ENCODE results near the gene VPS41. TPM values are rescaled to one million over a fixed set of nuclear protein-coding genes. Genes with fewer than 3 reads are reported as not detected.
"Not testable (repeated sequence)": the region's sequence is repeated elsewhere in the genome, so short reads cannot be mapped to it uniquely, and the experiment has no call there.

VPS41 gene
- total RNA-seq, result 37.4 TPM
- long read RNA-seq, full-length matches to known transcripts, result 46 of 51 reads
- long read RNA-seq, partial matches to known transcripts, result 2 of 51 reads
- long read RNA-seq, other reads (novel, unspliced or antisense), result 3 of 51 reads

DNA sequence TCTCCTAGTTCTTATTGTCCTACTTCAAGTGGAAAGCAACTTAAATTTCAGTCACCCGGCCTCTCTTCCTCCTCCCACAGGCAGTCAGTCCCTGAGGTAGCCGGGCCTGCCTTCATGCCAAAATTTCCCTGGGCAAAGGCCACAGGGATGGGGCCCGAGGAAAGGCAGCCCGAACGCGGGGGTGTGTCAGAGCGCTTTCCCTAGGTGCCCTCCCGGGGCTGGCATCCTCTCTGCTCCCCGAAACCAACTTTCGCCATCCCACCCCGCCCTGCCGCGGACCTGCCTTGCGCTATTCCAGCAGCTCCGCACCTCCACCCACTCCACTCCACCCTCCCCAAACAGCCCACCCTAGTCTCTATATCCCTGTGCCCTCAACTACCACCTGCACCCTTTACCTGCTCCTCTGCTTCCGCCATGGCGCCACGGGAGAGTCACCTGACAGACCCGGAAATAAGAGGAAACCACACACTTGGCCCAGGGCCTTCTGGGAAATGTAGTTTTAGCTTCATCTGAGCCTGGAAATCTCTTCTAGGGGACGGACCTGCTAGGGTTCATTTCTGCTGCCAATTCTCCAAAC is at the start of gene VPS41:
VPS41 (minus strand) TSS at position 433 of the 577 bp plus-strand sequence; CDS start at position 416, 17 bp downstream.
- intact Hi-C loops (cut with DNase I), result no loop called here
- ATAC-seq (ENCODE audit: poor library complexity) (peak; percentile 99), DNase-seq (peak; percentile 79)

GRCh38 chr7:38955892-38956291 is 46.9 kb upstream of the VPS41 start:
- no peak for ATAC-seq (ENCODE audit: poor library complexity)
- intact Hi-C loops (cut with DNase I), result no loop called here

GRCh38 chr7:38953971-38954370 is 45.0 kb upstream of the VPS41 start:
- no peak for DNase-seq
- intact Hi-C loops (cut with DNase I), result no loop called here
- ATAC-seq (ENCODE audit: poor library complexity), result no peak

More at GRCh38 chr7:38955892-38956291, 46.9 kb upstream of the VPS41 start:
- no peak for DNase-seq

DNA sequence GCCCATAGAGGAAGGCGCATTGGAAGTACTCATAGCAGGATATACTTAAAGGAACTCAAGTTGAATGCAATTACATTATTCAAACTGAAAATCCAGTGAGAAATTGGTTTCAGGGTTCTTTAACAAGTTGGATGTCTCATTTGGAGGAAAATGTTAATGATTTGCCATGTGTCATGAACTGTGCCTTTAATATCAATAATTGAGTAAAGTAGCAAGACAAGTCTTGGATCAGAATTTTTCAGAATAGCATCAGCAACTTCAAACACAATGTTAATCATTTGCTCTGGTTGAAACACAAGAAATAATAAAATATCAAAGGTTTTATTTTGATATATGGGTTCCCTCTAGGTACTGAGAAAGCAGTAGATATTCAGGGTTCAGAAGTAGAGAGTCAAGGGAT is 44.2 kb upstream of the VPS41 start:
- intact Hi-C loops (cut with DNase I), result no loop called here
- DNase-seq (no peak), ATAC-seq (ENCODE audit: poor library complexity) (no peak)

DNA sequence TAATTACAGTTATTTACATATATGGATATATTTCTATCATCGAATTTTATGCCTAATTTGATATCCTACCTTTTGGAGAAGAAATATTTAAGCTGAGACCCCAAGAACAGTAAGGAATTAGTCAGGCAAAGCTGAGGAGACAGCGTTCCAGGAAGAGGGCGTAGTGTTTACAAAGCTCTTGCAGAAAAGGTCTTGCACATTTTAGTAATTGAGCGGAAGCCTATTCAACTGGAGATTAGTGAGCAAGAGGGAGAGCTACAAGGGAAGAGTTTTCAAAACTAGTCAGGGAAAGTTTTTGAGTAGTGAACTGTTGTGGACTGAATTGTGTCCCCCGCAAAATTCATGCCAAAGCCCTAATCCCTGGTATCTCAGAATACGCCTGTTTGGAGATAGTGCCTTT is 42.2 kb upstream of the VPS41 start:
- ATAC-seq (ENCODE audit: poor library complexity), result no peak
- intact Hi-C loops (cut with DNase I), result no loop called here
- no peak for DNase-seq

- DNase-seq (no peak), ATAC-seq (ENCODE audit: poor library complexity) (no peak)
- intact Hi-C loops (cut with DNase I), result no loop called here
These were observed 41.3 kb upstream of the VPS41 start for GRCh38 chr7:38950309-38950708.

DNA sequence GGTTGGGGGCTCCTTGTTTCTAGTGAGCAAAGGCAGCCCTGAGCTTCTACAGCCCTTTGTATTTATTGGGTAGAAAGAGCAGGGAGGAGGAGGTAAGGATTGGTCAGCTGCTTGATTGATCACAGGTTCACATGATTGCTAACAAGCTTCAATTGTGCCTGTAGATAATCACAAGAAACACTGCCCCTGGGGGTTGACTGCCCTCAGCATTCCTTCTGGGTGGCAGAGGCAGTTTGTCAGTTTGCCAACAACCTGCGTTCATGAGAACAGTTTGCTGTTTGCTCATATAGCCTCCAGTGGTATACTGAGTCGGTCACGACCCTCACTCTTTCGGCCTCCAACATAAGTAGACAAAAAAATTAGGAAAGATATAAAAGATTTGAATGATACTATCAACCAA is 38.5 kb upstream of the VPS41 start:
- intact Hi-C loops (cut with DNase I); DNase-seq; ATAC-seq (ENCODE audit: poor library complexity): not testable (repeated sequence)

DNA sequence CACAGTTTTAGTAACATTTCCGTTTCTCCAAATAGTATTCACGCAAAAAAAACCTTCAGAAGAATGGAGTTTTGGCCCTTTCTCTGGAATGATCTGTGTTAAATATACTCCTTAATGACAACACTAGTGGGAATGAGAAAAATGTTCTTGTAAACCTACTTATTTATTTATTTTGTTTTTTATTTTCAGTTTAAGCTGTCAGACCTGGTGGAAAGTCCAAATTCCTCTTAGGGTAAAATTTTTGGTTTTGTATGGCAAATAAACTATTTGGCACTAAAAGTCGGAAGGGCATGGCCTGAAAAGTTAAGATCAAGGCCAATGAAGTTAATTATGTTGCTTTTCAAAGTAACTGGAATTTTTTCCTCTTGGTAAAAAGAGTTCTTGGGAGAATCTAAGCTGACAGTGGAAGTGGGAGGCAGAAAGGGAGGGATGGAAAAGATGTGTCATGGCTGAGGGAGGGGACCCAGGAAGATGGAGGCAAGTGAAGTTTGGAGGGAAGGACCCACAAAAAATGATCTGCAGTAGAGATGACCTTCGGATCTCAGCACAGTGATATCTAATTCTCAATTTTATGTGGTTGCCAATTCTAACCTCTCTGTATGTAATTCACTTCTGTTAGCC is 33.5 kb upstream of the VPS41 start:
- intact Hi-C loops (cut with DNase I), result no loop called here
- ATAC-seq (ENCODE audit: poor library complexity) (no peak), DNase-seq (no peak)

DNA sequence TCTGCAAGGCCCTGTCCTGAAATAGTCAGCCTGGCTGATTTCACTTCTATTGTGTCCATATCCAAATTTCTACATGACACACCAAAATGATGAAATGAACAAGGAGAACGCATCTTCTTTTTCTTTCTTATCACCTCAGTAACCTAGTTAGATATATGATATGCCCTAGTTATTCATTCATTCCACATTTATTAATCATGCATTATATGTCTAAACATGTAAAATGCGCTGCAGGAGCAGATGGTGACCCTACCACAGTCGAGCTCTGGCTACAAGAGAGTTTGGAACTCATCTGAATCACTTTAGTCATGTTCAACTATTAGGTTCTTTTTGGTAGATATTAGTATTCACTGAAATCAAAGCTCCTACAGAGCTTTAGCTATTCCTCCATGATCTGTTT is 31.8 kb upstream of the VPS41 start:
- intact Hi-C loops (cut with DNase I), result no loop called here
- DNase-seq (no peak), ATAC-seq (ENCODE audit: poor library complexity) (no peak)

GRCh38 chr7:38938589-38938988 is 29.6 kb upstream of the VPS41 start:
- intact Hi-C loops (cut with DNase I), result no loop called here
- ATAC-seq (ENCODE audit: poor library complexity) (no peak), DNase-seq (no peak)

DNA sequence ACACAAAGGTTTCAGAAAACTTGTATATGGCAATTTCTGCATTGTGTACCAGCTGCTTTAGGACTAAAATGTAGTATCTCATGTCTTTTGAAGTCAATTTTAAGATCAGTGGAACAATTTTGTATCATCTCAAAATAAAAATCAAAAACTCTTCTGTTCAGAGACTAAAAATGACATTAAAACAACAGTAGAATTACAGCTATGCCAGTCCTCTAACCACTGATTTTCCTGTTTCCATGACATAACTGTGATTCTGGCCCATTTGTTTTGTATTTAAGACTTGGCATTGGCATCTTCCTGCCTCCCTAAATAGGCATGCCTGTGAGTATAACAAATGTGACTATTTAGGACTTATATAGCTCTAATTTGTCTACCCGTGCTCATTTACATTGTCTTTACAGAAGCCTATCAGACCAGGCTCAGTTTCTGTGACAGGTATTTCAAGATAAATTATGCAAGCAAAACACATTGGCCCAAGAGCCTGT is 29.1 kb upstream of the VPS41 start:
- no peak for ATAC-seq (ENCODE audit: poor library complexity)
- intact Hi-C loops (cut with DNase I), result no loop called here
- DNase-seq, result no peak

GRCh38 chr7:38936641-38937040 is 27.6 kb upstream of the VPS41 start:
- intact Hi-C loops (cut with DNase I), result no loop called here
- DNase-seq, result no peak
- no peak for ATAC-seq (ENCODE audit: poor library complexity)

GRCh38 chr7:38934536-38934935 is 25.5 kb upstream of the VPS41 start:
- intact Hi-C loops (cut with DNase I), result no loop called here
- DNase-seq (no peak), ATAC-seq (ENCODE audit: poor library complexity) (no peak)

DNA sequence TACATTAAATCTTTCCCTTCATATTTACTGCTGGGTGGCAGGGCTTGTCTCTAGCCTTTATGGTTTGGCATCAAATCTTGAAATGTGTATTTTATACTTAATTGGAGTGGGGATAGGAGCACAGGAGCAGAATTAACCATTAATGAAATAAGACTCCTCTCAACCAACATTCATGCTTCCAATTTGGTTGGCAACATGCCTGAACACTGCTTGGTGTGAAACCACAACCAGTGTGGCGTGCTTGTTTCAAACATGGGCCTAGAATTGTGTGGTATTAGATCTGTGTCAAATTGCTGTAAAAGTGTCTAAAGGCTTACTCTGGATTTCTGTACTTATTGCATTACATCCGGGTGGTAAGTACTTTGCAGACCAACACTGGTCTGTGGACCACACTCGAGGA is 25.1 kb upstream of the VPS41 start:
- ATAC-seq (ENCODE audit: poor library complexity), result no peak
- no peak for DNase-seq
- intact Hi-C loops (cut with DNase I), result no loop called here

DNA sequence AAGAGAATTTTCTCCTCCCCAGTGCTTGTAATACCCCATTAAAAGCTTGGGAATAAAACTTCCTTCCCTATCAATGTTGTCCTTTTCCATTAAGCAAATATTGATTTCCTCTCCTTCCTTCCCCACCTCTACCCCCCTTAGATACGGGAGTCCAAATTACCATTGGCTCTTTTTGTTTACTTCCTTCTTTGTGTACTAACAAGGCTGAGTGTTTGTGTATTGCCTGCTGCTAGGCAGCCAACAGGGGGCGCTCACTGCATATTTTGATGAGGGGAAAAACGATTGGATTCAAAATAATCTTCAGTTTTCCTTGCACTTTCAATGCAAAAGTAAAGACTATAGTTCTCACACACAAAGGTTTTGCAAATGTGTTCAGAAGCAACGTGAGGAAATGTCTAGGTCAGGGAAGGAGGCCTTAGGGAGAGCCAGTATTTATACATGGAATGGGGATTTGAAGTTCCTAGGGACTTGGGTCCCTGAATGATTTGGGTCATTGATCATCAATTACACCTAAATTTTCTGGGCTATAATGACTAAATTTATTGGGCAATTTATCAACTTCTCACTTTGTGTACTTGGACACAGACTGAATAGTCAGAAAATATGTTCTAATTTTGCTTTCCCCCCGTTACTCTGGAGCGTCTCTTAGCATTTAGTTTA is 23.6 kb upstream of the VPS41 start:
- intact Hi-C loops (cut with DNase I), result no loop called here

DNA sequence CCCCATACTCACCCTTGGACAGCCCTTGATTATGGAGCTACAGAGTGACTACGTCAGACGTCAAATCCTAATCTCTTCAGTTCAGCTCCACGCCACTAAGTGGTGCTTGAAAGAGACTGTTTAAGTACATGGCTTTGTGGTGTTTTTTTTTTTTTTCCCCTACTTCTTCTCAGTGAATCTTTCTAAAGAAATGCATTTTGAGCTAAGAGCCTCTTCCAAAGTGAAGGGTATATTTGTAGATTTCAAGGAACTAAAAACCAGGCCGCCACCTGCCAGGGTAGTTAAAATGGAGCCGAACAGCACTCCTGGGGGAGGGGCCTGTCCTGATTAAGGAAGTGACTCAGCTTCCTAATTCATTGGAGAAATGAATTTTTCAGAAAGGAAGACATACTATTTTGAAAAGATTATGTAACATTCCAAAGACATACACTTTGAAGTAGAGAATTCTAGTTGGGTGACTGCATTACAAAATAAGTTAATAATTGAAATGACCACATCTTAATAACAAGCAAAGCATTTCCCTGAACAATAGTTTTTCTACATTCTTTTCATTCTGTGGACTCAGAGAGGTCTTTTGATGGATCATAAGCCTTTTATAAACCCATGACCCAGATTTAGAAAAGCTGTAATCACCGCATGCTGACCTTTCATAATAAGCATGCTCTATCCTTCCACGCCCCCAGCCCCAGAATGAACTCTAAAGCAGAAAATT is 20.6 kb upstream of the VPS41 start:
- ATAC-seq (ENCODE audit: poor library complexity), result no peak
- intact Hi-C loops (cut with DNase I), result no loop called here

More for the DNA sequence above, 23.6 kb upstream of the VPS41 start:
- peak; percentile 73 for DNase-seq
- no peak for ATAC-seq (ENCODE audit: poor library complexity)

GRCh38 chr7:38928506-38928905 is 19.5 kb upstream of the VPS41 start:
- intact Hi-C loops (cut with DNase I), result no loop called here
- DNase-seq (no peak), ATAC-seq (ENCODE audit: poor library complexity) (no peak)

More for the DNA sequence above, 20.6 kb upstream of the VPS41 start:
- DNase-seq, result no peak

DNA sequence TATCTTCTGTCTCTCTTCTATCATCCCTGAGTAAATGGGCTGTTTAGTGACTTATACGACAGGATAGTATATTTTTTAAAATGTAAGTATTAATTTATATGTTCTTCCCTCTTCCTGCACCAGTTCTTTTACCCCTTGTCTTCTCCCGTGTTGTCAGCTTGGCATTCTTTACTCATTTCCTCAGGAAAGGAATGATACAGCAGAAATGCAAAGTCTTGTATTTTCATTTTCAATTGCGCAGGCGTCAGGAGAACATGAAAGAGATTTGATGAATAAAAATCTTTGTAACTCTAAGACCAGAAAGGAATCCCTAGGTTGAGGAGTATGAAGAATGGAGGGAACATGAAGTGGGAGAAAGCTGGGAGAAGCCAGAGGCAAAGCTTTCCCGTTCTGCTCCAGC is 18.8 kb upstream of the VPS41 start:
- intact Hi-C loops (cut with DNase I), result no loop called here
- ATAC-seq (ENCODE audit: poor library complexity) (no peak), DNase-seq (no peak)

GRCh38 chr7:38920731-38921130 is 11.7 kb upstream of the VPS41 start:
- DNase-seq (no peak), ATAC-seq (ENCODE audit: poor library complexity) (no peak)
- intact Hi-C loops (cut with DNase I), result no loop called here

Data from Right ventricle myocardium superior (tissue), 1 donor.